IMR-90 (cell line): ENCODE data around the gene ZFR2.

ENCODE experiments used
- BHLHE40 ChIP-seq: fragments of 150-350 bp; IDR thresholded peaks from 2 replicates; pipeline ENCODE4 v1.6.1; 2016; ENCODE audit warnings: mild to moderate bottlenecking, low read depth, low read length
- CHD1 ChIP-seq: IDR thresholded peaks from 2 replicates; pipeline ENCODE4 v1.6.1; 2012; ENCODE audit warnings: low read depth, low read length, improper control_type of control experiment
- FOS ChIP-seq: fragments of 150-350 bp; IDR thresholded peaks from 2 replicates; pipeline ENCODE4 v1.6.1; 2016; ENCODE audit warnings: low read depth, low read length
- MAFK ChIP-seq: IDR thresholded peaks from 2 replicates; pipeline ENCODE4 v1.6.1; 2012; ENCODE audit warnings: low read depth, low read length, improper control_type of control experiment
- MAZ ChIP-seq: IDR thresholded peaks from 2 replicates; pipeline ENCODE4 v1.6.1; 2012; ENCODE audit warnings: low read depth, mild to moderate bottlenecking, low read length, improper control_type of control experiment, moderate library complexity, borderline replicate concordance
- MXI1 ChIP-seq: IDR thresholded peaks from 2 replicates; pipeline ENCODE4 v1.6.1; 2012; ENCODE audit warnings: low read depth, mild to moderate bottlenecking, low read length, moderate library complexity, borderline replicate concordance
- POLR2A ChIP-seq: IDR thresholded peaks from 2 replicates; pipeline ENCODE4 v1.6.1; 2012; ENCODE audit warnings: mild to moderate bottlenecking, low read depth, low read length
- RAD21 ChIP-seq: IDR thresholded peaks from 2 replicates; pipeline ENCODE4 v1.6.1; 2012; ENCODE audit warnings: low read length, improper control_type of control experiment
- RCOR1 ChIP-seq: IDR thresholded peaks from 2 replicates; pipeline ENCODE4 v1.6.1; 2012; ENCODE audit warnings: mild to moderate bottlenecking, low read length, improper control_type of control experiment; ENCODE audit not compliant: insufficient replicate concordance
- RFX5 ChIP-seq: IDR thresholded peaks from 2 replicates; pipeline ENCODE4 v1.8.0; 2012; ENCODE audit warnings: low read depth, mild to moderate bottlenecking, low read length, moderate library complexity
- SMC3 ChIP-seq: fragments of 150-350 bp; IDR thresholded peaks from 2 replicates; pipeline ENCODE4 v1.6.1; 2016; ENCODE audit warnings: low read depth, mild to moderate bottlenecking, antibody characterized with exemption, low read length, moderate library complexity
- TF ChIP-seq, protein P1 (sequence below): conservative IDR thresholded peaks from 2 replicates; pipeline ENCODE4 v1.5.1; 2012; ENCODE audit warnings: mild to moderate bottlenecking, low read depth, low read length, improper control_type of control experiment
- TF ChIP-seq, protein P2 (sequence below): fragments of 150-350 bp; IDR thresholded peaks from 2 replicates; pipeline ENCODE4 v1.6.1; 2017; ENCODE audit warnings: mild to moderate bottlenecking, antibody characterized with exemption, low read length, low read depth

- TF ChIP-seq, protein P1, sequence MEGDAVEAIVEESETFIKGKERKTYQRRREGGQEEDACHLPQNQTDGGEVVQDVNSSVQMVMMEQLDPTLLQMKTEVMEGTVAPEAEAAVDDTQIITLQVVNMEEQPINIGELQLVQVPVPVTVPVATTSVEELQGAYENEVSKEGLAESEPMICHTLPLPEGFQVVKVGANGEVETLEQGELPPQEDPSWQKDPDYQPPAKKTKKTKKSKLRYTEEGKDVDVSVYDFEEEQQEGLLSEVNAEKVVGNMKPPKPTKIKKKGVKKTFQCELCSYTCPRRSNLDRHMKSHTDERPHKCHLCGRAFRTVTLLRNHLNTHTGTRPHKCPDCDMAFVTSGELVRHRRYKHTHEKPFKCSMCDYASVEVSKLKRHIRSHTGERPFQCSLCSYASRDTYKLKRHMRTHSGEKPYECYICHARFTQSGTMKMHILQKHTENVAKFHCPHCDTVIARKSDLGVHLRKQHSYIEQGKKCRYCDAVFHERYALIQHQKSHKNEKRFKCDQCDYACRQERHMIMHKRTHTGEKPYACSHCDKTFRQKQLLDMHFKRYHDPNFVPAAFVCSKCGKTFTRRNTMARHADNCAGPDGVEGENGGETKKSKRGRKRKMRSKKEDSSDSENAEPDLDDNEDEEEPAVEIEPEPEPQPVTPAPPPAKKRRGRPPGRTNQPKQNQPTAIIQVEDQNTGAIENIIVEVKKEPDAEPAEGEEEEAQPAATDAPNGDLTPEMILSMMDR = no peak
- TF ChIP-seq, protein P2, sequence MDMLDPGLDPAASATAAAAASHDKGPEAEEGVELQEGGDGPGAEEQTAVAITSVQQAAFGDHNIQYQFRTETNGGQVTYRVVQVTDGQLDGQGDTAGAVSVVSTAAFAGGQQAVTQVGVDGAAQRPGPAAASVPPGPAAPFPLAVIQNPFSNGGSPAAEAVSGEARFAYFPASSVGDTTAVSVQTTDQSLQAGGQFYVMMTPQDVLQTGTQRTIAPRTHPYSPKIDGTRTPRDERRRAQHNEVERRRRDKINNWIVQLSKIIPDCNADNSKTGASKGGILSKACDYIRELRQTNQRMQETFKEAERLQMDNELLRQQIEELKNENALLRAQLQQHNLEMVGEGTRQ = no peak
- TF ChIP-seq BHLHE40 (no peak), POLR2A (no peak), RFX5 (no peak), MAZ (no peak), RAD21 (no peak), SMC3 (no peak), FOS (no peak), RCOR1 (no peak), MAFK (no peak), CHD1 (no peak), MXI1 (no peak)
Observed at GRCh38 chr19:3823350-3823713, 45.5 kb downstream of the ZFR2 start.
